Esophagus muscularis mucosa (tissue), 4 donors: ENCODE measurements around the gene PDRG1.

Source experiments
- CTCF ChIP-seq, 3 experiments: fragments of 200-600 bp in 2 of 3; fragments of 450-650 bp in 1 of 3; sonication (generic) in 2 of 3; IDR thresholded peaks; one replicate each; pipeline ENCODE4 v1.5.1; 2017 to 2019; ENCODE audit warnings: antibody characterized with exemption in 3 of 3, mild to moderate bottlenecking in 2 of 3, moderate library complexity in 1 of 3
- EP300 ChIP-seq: sonication (generic); formaldehyde crosslinking; IDR thresholded peaks from one replicate; pipeline ENCODE4 v1.6.1; 2017; ENCODE audit warnings: antibody characterized with exemption
- POLR2A ChIP-seq: fragments of 450-650 bp; IDR thresholded peaks from one replicate; pipeline ENCODE4 v1.6.1; 2017; ENCODE audit warnings: antibody characterized with exemption, moderate library complexity, mild to moderate bottlenecking, low read depth
- POLR2AphosphoS5 ChIP-seq, 2 donors: sonication (generic); formaldehyde crosslinking; IDR thresholded peaks; one replicate each; pipeline ENCODE4 v1.6.1; 2017; ENCODE audit warnings: antibody characterized with exemption in 2 of 2

DNA sequence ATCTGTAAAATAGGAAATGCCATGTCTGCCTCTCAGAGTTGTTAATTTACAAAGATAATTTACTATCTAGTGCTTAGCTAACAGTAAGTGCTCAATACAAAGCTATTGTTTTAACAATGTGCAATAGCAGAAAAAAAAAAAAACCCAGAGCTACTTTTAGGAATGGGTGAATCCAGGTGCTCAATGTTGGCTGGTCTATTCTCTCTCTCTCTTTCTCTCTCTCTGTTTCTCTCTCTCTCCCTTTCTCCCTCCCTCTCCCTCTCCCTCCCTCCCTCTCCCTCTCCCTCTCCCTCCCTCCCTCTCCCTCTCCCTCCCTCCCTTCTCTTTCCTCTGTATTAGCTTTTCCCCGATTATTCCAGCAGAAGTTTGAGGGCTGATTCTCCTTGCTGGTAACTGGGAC is 14.0 kb downstream of the PDRG1 start:
- TF ChIP-seq CTCF (IDR thresholded peaks at IDR 0.05) = no peak
- TF ChIP-seq POLR2A = no peak
- TF ChIP-seq POLR2AphosphoS5 (IDR thresholded peaks at IDR 0.05) = no peak
- no peak for TF ChIP-seq EP300
